NCI-H345 treated with DMSO at 0.1 percent for 48 hours (cell line): Measurements from ENCODE around the gene NEK10.
A peak's percentile ranks its signal among the peaks of the same experiment; 100 is the strongest.
"Not testable (repeated sequence)": the region's sequence is repeated elsewhere in the genome, so short reads cannot be mapped to it uniquely, and the experiment has no call there.

Experiments
- DNase-seq: peaks from one replicate; lab custom pipeline; 2025; ENCODE audit not compliant: unreplicated experiment; lab: John Stamatoyannopoulos, UW

Gene NEK10, protein sequence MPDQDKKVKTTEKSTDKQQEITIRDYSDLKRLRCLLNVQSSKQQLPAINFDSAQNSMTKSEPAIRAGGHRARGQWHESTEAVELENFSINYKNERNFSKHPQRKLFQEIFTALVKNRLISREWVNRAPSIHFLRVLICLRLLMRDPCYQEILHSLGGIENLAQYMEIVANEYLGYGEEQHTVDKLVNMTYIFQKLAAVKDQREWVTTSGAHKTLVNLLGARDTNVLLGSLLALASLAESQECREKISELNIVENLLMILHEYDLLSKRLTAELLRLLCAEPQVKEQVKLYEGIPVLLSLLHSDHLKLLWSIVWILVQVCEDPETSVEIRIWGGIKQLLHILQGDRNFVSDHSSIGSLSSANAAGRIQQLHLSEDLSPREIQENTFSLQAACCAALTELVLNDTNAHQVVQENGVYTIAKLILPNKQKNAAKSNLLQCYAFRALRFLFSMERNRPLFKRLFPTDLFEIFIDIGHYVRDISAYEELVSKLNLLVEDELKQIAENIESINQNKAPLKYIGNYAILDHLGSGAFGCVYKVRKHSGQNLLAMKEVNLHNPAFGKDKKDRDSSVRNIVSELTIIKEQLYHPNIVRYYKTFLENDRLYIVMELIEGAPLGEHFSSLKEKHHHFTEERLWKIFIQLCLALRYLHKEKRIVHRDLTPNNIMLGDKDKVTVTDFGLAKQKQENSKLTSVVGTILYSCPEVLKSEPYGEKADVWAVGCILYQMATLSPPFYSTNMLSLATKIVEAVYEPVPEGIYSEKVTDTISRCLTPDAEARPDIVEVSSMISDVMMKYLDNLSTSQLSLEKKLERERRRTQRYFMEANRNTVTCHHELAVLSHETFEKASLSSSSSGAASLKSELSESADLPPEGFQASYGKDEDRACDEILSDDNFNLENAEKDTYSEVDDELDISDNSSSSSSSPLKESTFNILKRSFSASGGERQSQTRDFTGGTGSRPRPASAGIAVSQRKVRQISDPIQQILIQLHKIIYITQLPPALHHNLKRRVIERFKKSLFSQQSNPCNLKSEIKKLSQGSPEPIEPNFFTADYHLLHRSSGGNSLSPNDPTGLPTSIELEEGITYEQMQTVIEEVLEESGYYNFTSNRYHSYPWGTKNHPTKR

DNA sequence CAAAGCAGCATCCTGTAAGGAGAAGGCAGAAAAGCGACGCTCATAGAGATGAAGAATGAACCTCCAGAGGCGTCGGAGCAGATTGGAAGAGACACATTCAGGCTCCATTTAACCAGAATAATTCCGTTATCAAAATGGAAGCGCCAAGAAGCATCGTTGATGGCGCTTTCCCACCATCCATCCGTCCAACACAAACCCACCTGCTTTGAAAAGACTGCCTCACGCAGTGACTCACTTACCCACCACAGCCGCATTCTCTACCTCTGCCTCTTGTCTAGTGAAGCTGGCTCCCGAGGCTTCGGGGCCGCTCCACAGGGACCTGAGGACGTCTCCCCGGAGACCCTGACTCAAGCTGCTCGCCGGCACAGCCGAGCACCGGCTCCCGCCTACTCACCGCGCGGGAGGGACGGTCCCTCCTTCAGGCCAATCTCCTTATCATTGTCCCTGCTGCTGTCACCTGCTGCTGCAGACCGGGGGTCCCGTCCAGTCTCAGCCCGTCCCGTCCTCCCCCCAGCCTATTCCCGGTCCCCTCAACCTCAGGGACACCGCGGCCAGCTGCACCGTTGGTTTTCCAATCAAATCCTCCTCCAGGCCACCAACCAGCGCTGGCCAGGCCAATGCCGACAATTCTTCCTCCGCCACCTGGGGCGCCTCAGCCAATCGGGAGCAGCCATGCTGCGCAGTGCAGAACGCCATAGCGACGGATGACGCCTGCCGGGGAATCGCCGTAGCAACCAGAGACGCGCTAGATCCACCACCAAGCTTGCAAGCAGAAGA, at the start of gene NEK10:
TSS of gene NEK10 (minus strand) at position 553 of the 777 bp plus-strand sequence. CDS start 16,501 bp downstream, outside the sequence.
- DNase-seq = peak; percentile 86

DNA sequence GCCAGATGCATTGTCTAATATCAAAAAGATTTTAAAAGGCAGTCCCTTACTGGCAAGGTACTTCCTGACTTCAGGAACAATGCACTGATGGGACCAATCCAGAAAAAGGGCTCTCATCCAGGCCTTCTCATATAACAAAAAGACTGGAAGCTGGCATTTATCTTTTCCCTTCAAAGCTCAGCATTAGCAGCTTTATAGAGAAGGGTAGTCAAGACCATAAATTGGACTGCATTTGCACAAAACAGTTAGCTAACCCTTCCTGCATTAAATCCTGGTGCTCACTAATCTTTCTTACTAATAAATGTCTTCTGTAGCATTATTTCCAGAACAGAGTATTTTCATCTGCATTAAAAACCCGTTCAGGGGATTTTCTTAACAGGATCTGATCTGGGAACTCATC, 46.0 kb upstream of the NEK10 start:
- DNase-seq = no peak

DNA sequence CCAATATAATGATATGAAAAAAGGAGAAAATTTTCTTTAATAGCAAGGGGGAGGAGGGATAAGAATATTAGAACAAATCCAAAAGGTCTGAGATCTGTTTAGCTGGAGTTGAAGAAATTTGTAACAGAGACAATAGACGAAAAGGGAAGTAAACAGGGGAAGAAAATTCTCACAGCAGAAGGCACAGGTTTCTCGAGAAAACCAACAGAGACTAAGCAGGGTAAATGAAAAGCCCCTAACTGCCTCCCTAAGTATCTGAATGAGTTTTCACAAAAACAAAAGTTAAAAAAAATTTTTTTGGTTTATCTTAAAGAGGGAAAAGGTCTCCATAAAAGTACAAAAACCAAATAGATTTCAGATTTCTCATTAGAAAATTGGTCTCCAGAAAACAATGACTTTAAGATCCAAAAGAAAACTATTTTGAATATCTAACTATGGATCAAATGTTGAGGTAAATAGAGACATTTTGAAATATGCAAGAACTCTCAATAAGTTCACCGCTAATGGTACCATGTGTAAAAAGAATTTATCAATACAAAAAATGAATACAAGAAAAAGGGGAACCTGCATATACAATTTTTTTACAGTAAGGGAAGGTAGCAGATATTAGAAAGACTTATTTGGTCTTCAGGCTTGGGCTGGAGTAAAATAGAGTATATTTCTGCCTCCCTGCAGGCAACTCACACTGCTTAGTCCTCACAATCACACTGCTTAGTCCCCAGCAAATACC, 23.9 kb upstream of the NEK10 start:
- DNase-seq = no peak

DNA sequence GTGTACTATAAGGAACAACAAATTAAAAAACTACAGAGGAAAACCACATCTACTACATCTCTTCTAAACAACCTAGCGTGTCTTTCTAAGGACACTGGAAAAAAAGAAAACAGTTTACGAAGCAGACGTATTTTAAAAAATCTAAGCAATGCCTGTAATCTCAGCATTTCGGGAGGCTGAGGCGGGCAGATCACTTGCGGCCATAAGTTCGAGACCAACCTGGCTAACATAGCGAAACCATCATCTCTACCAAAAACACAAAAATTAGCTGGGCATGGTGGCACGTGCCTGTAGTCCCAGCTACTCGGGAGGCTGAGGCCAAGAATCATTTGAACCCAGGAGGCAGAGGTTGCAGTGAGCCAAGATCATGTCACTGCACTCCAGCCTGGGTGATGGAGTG, 23.2 kb upstream of the NEK10 start:
- not testable (repeated sequence) for DNase-seq

DNA sequence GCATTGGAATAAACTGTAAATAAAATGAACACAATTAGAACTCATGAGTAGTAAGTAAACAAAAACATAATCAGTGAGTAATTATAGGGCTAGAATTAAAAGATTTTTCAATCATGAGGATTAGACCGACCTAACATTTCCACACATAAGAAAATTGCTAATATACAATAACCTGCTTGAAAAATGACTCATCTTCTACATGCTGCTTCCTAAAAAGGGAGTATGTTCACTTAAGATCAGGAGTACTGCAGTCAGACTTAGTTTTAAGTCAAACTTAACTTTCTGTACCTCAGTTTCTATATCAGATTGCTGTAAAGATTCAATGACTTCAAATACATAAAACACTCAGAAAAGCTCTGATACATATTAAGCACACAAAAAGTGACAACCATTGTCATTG, 22.6 kb upstream of the NEK10 start:
- no peak for DNase-seq

DNA sequence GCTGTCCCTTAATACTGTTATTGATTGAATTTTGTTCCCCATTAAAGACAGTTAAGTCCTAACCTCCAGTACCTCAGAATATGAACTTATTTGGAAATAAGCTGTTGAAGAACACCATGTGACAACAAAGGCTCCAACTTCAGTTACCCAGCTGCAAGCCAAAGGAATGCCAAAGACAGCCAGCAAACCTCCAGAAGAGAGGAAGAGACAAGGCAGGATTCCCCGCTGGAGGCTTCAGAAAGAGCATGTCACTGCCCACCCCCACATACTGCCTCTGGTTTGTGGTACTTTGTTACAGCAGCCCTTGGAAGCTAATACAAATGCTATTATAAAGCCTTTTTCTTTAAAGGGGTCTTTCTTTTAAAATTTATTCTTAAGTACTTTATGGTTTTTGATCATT, 18.4 kb upstream of the NEK10 start:
- no peak for DNase-seq

DNA sequence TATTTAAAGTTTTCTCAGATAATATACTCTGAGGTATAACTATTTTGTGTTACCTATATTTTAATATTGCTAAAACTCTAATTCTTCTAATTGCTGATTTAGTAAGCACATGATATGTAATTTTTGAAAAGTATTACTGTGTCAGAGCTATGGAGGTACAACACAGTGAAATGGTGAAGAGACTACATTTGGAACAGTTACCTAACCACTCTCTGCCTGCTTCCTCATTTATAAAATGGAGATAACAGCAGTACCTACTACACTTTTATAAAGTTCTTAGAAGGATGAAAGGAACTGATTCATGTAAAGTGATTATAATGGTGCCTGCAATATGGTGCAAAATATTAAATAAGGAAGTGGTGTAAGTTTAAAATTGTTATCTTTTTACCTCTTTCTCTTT, 16.3 kb upstream of the NEK10 start:
- DNase-seq = no peak

DNA sequence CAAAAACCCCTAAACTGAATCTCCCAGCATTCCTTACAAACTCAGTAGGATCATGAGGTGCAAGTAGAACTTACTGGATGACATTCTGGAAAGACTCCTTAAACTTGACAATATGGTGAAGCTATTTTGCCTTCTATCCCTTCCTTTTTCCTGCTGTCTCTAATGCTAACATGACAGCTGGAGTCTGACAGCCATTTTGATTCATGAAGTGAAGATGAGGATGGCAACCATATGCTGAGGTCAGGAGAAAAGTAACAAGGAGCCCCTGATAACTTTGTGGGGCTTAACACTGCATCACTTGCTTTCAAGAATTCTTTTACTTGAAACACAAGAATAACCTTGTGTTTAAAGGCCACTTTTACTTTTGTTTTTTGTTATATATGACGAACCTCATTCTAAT, 15.0 kb upstream of the NEK10 start:
- no peak for DNase-seq

DNA sequence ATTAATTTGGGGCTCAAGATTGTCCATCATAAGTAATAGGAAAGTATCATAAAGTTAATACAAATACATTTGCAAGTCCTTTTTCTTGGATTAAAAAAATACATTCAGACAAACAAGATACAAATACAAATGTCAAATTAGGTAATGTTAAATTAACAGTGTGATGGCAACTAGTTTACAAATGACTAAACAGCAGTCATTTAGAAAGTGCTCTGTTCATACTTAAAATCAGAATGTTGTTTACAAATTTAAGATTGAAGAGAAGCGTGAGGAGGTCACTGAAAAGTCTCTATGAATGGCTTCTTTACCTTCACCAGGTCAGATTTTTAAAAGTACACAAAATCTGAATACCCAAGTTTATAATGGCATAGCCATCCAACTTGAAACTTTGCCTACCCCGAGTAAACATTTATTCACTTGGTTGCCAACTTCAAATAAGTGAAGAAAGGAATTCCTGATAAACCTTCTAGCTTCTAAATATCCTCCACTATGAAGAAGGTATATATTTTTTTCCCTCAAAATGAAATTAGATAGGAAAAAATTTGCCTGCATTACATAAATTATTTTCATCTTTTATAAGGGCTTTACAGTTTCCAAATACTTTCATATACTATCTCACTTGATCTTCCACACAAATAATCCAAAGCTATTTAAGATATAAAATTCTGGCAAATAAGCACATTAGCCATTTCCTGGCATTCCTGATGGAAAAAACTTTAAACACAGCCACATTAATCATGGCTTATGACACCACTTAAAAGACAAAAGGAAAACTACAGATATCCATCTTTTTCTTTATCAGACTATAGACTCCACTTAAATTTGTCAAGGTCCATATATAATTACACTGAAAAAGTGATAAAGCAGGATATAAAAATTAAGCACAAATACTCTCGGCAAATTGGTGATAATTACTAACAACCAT, 11.5 kb upstream of the NEK10 start:
- DNase-seq = no peak

DNA sequence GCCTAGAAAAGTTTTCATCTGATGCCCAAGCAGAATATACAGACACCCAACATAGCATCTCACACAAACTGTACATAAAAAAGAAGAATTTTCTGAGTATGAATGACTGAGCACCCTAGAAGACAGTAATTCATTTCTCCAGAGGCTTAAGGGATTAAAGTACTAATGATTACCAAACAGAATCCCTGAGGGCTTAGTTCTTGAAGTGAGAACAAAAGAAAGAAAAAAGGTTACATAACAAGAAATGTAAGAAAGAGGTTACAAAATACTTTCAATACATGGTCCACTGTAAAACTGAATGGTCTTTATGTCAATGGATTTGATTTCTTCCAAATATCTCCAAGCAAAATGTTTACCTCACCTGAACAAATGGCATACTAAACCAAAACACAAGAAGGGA, 9.1 kb upstream of the NEK10 start:
- no peak for DNase-seq

DNA sequence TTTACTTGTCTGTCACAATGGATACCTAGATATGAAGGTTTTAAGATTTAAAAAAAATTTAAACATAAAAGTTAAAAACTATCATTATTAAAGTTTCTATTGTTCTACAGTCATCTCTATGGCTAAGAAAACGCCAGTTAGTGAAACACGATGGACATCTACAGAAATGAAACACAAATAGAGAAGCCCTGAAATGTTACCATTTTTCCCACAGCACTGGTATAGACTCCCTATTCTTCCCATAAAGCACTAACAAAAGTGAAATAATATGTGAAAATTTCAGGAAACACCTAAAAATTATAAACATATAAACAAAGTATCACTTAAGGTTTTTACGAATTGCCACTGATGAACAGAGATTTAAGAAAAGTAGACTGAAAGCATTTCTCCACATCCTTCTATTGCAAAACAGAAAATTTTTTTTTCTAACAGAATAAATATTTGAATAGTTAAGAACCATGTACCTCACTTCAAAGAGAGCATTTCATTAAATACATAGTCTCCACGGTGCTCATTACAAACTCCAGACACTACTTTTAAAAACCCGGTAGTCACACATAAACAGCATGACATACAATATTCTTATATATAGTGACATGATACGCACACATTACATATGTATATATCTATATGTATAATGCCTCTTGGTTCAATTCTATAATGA, 7.1 kb upstream of the NEK10 start:
- no peak for DNase-seq

DNA sequence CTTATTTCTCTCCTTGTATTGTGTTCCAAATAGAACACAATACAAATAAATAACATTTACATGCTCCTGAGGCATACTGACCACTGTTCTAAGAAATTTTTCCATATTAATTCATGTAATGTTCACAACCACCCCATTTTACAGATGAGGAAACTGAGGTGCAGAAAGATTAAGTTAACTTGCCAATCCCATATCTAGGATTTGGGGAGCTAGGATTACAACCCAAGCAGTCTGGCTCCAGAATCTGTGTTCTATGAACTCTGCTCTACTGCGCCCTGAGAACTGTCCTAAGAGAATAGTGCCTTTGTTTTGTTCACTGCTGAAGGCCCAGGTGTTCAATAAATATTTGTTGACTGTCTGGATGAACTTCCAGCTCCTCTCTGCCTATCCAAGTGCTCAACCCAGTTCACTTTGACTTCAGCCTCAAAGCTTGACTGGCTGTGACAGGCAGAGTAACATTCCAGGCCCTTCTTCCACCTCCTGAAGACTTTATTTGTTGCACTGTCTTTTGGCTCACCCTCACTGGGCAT, 3.1 kb downstream of the NEK10 start:
- DNase-seq = no peak

DNA sequence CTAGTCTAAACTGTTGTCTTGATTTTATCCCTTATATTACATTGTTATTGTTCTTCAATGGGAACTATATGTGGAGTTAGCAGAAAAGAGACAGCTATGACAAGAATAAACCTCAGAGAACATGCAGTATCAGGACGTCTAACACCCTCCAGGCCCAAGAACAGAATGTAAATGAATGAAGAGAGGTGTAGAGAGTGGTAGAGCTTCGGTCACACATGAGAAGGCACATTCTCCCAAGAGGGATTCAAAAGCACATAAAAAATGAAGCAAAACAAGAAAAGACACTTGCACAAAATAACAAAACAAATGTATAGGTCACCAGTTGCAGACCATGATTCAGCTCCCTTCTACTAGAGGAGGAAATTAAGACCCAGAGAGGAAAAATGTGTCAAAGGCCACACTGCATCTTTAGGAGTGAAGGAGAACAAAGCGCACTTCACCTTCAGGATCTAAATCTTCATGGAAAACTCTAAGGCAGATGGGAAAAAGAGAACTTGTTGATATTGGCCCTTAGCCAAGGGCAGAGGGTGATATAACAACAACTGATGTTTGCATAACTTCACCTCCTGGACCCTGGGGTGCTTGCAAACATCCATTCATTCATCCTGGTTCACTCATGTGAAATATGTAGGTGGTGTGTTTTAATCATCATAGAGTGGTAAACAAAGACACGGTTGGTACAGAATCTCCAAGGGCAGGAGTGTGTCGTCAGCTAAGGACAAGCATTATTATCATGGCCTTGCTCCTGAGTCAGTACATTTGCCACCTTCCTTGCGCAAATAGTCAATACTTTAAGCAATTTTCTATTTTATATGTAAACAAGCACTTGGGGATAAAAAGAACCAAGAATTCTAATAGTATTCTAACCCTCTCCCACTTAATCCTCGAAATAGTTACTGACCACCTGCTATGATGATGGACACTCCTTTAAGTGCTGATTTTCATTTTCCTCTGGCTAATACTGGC, 8.8 kb downstream of the NEK10 start:
- DNase-seq = peak; percentile 84

DNA sequence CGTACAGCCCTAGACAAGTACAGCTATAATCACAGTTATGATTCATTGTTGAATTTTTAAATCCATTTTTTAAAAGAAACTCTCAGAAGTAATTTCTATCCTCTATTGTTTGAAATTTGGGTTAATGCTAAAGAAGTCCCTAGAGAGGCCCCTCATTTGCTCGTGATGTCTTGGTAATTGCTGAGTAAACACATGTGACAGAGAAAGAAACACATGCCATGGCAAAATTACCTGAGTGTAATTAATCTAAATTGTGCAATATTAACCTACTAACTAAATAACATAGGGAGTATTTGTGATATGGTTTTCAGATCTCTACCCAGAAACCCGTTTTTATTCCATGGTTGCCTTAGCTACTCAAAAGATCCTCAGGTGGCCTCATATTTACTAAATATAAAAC, 10.8 kb downstream of the NEK10 start:
- no peak for DNase-seq

DNA sequence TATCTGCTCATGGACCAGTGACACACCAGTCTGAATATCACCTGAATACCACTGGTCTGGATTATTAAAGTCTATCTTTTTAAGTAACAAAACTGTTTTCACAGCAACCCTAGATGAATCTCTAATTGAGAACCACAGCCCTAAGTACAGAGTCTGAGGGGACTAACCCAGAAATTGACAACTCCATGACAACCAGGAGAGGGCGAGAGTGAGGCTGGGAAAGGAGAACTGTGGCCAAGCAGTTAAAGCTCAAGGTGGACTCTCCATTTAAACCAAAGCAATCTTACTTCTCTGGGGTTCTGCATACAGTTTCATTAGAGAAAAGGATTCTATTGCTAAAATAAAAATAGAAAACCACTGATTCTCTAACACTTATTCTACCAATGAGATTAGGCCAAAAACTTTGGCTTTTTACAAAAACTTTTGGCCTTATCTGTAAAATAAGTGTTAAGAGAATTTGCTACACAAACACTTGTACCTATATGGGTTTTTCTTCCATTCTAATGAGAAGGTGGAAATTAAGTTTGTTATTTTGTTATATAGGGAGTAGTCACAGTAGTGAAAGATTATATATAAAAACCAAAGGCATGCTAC, 11.4 kb downstream of the NEK10 start:
- no peak for DNase-seq

DNA sequence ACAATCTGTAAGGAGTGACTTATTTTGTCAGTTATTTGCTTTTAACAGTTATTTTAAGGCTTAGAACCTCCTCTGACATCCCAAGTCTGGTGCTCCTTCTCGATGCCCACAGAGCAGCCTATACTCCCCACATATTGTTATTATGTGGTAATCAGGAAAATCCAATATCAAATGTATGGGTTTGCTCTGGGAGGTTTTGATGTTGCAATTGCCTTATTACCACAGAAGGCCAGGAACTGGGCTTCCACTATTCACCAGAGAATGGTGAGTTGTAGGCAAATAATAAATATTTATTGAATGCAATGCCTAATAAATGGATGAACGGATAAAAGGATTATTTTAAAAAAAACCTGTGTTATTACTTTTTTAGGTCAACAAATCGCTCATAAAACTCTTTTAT, 12.2 kb downstream of the NEK10 start:
- DNase-seq = no peak
